ENCODE results near the gene FLYWCH2.
A peak's percentile ranks its signal among the peaks of the same experiment; 100 is the strongest.
"Not testable (repeated sequence)": the region's sequence is repeated elsewhere in the genome, so short reads cannot be mapped to it uniquely, and the experiment has no call there.

The FLYWCH2 gene

GRCh38 chr16:2915196-2915929 is 32.3 kb downstream of the FLYWCH2 start:
- DNase-seq: no peak

- no peak for DNase-seq
Measured at GRCh38 chr16:2919511-2920255, 36.7 kb downstream of the FLYWCH2 start.

DNA sequence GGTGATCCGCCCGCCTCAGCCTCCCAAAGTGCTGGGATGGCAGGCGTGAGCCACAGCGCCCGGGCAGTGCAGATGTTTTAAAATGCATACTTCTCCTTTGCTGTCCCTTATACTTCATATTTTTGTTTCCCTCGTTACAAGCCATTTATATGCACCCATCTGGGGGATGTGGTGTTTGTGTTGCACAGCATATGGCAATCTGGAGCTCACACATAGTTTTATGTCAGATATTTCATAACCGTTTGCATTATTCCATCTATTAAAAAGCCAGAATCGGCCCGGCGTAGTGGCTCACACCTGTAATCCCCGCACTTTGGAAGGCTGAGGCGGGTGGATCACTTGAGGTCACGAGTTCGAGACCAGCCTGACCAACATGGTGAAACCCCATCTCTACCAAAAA is 40.5 kb downstream of the FLYWCH2 start:
- no peak for DNase-seq

DNA sequence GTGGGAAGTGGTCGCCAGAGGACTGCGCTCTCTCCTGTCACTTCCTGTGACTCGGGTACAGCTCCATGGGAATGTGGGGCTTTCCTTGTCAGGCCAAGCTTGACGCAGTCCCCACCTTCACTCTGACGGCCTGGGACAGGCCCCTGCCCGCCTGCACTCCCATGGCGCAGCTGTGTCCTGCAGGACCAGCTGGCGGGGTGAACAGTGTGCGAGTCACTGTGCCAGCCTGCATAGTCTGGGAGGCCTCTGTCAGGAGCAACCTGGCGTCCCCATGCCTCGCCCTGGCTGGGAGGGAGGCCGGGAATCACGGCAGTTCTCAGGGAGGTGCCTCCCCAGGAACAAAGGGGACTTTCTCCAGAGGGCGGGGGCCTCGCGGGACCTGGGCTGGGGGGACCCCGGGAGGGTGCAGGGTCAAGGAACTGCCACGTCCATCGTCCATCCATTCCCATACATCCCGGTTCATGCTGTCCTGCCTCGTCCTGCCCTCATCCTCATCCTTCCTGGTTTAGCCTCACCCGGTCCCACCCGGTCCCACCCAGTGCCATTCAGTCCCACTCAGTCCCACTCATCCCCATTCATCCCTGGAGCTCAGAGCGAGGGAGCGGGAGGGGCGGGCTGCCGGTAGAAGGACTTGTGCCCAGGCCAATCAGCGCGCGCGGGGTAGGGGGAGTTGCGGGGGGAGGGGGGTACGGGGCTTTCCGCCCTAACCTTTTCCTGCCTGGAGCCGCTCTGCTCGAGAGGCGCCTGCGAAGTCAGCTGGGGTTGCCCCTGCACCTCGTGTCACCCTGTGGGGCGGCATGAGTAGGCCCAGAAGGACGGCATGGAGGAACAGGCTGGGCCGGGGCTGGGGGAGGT is 42.1 kb downstream of the FLYWCH2 start:
- no peak for DNase-seq

DNA sequence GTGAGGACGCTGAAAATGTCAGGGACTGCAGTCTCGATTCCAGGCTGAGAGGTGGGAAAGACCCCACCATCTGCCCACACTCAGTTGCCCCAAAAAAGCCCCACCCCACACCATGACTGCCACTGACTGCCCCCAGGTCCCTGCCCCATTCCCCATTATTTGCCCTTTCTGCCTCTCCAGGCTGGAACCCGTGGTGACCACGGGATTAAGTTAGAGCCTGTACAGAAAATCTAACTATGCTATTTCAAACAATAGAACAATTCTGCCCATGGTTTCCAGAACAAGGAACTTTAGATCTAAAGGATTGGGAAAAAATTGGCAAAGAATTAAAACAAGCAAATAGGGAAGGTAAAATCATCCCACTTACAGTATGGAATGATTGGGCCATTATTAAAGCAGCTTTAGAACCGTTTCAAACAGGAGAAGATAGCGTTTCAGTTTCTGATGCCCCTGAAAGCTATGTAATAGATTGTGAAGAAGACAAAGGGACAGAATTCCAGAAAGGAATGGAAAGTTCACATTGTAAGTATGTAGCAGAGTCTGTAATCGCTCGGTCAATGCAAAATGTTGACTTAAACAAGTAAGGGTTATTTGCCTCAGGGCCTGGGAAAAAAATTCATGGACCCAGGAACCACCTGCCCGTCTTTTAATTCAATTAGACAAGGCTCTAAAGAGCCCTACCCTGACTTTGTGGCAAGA is 43.1 kb downstream of the FLYWCH2 start:
- no peak for DNase-seq

DNA sequence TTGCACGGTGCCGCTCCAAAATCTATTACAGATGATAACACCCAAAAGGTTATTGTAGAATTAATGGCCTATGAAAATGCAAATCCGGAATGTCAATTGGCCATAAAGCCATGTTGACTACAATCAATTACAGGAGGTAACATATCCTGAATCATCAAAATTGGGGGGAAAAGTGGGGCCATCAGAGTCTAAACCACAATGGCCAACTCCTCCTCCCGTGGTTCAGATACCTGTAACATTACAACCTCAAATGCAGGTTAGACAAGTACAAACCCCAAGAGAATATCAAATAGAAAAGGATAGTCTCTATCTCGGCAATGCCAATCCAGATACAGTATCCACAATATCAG is 43.6 kb downstream of the FLYWCH2 start:
- no peak for DNase-seq

- DNase-seq: peak; percentile 49
Measured at GRCh38 chr16:2927010-2927646, 44.1 kb downstream of the FLYWCH2 start.

DNA sequence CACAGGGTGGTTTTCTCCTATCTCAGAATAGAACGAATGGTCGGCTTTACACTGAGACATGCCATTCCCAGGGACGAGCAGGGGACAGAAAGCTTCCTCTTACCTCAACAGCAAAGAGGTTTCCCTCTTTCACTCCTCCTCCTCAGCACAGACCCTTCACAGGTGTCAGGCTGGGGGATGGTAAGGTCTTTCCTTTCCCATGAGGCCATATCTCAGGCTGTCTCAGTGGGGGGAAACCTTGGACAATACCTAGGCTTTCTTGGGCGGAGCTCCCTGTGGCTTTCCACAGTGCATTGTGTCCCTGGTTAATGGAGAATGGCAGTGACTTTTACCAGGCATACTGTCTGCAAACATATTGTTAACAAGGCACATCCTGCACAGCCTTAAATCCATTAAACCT is 45.1 kb downstream of the FLYWCH2 start:
- DNase-seq: not testable (repeated sequence)

DNA sequence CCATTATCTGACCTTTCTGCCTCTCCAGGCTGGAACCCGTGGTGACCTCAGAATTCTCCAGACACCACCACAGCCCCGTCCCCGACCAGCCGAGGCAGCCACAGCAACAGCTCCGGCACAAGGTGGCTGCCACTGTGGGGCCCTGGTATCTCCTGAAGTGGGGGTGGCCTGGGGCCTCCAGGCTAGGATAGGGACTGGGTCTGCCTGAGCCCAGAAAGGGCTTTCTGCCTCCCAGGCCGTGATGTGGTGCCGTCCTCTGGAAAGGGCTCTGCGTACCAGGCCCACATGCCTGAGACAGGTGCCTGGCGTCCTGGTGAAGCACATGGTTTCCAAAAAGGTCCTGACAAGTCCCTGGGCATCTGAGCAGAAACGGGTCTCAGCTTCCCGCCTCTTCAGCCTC is 45.8 kb downstream of the FLYWCH2 start:
- no peak for DNase-seq

- DNase-seq: no peak
Measured at GRCh38 chr16:2929693-2930092, 46.7 kb downstream of the FLYWCH2 start.

DNA sequence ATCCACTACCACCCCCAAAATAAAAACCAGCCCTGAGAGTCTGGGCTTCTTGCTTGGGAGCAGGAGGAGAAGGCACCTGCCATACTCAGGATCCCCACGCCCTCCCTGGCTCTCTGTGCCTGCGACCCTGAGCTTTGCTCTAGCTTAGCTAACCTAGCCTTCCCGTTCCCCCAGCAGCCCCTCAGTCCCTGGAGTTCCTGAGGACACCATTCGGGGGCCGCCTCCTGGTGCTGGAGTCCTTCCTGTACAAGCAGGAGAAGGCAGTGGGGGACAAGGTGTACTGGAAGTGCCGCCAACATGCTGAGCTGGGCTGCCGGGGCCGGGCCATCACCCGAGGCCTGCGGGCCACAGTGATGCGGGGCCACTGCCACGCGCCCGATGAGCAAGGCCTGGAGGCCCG is 47.2 kb downstream of the FLYWCH2 start:
- no peak for DNase-seq

DNA sequence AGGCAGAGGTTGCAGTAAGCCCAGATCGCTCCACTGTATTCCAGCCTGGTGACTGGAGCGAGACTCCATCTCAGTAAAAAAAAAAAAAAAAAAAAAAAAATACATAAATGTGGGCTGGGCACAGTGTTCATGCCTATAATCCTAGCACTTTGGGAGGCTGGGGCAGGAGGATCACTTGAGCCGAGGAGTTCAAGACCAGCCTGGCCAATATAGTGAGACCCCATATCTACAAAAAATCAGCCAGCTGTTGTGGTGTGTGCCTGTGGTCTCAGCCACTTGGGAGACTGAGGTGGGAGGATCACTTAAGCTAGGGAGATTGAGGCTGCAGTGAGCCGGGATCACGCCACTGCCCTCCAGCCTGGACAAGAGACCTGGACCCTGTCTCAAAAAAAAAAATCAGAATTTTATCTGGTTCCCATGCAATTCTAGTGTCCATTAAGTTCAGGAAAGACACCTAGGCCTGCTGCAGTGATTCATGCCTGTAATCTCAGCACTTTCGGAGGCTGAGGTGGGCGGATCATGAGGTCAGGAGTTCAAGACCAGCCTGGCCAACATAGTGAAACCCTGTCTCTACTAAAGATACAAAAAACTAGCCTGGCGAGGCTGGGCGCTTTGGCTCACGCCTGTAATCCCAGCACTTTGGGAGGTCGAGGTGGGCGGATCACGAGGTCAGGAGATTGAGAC is 48.4 kb downstream of the FLYWCH2 start:
- not testable (repeated sequence) for DNase-seq

GRCh38 chr16:2933136-2933535 is 50.1 kb downstream of the FLYWCH2 start:
- DNase-seq: no peak

- no peak for DNase-seq
Measured at GRCh38 chr16:2933701-2934100, 50.7 kb downstream of the FLYWCH2 start.

DNA sequence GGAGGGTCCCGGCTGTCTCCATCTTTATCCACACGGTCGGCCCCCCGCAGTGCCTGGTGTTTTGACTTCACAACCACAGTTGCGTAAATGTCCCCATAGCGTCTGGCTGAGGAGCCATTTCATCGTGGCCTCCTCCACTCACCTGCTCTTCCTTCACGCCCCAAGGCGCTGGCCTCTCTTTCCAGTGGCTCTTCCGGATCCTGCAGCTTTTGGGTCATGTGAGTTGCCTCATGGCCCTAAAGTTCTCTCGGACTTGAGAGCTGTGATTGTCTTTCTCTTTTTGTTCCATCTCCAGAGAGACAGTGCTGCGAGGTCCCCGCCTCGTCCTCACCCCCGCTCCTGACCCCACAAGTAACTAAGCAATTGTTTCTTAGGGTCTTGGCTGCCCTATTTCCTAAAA is 51.4 kb downstream of the FLYWCH2 start:
- no peak for DNase-seq

GRCh38 chr16:2936436-2937011 is 53.5 kb downstream of the FLYWCH2 start:
- DNase-seq: no peak

DNA sequence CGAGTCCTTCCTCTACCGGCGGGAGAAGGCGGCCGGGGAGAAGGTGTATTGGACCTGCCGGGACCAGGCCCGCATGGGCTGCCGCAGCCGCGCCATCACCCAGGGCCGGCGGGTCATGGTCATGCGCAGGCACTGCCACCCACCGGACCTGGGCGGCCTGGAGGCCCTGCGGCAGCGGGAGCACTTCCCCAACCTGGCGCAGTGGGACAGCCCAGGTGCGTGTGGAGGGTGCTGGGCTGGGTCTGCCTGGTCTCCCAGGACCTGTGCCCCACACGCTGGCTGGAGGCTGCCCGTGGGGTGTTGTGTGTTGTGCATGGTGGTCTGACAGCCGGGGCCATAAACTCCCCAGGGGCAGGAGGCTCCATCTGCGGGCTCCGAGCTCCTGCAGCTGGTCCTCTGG is 54.2 kb downstream of the FLYWCH2 start:
- DNase-seq: no peak

- DNase-seq: no peak
Measured at GRCh38 chr16:2938206-2938605, 55.2 kb downstream of the FLYWCH2 start.

- no peak for DNase-seq
Measured at GRCh38 chr16:2939968-2940367, 57.0 kb downstream of the FLYWCH2 start.

DNA sequence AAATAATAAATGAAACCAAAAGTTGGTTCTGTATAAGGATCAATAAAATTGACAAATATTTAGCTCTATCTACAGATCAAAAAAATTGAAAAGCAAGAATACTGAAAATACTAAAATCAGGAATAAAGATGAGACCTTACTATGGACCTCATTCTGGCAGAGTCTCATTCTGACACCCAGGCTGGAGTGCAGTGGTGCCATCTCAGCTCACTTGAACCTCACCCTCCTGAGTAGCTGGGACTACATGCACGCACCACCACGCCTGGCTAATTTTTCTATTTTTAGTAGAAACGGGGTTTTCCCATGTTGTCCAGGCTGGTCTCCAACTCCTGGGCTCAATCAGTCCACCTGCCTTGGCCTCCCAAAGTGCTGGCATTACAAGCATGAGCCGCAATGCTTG is 59.0 kb downstream of the FLYWCH2 start:
- no peak for DNase-seq

DNA sequence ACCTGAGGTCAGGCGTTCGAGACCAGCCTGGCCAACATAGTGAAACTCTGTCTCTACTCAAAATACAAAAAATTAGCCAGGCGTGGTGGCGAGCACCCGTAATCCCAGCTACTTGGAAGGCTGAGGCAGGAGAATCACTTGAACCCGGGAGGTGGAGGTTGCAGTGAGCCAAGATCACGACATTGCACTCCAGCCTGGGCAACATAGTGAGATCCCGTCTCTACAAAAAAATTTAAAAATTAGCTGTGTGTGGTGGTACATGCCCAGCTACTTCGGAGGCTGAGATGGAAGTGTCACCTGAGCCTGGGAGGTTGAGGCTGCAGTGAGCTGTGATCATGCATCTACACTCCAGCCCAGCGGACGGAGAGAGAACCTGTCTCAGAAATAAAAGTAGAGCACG is 60.7 kb downstream of the FLYWCH2 start:
- DNase-seq: not testable (repeated sequence)

GRCh38 chr16:2946649-2947048 is 63.6 kb downstream of the FLYWCH2 start:
- no peak for DNase-seq
